Activated naive CD4-positive, alpha-beta T cell treated with anti-CD3 and anti-CD28 coated beads, Interleukin-2, amount 50 U/mL, for 24 hours (primary cell): ENCODE measurements around the gene ZNF576.
"Not testable (repeated sequence)": the region's sequence is repeated elsewhere in the genome, so short reads cannot be mapped to it uniquely, and the experiment has no call there.

Source experiments
- H3K27ac Mint-ChIP-seq: one replicate; pipeline ENCODE4 v1.8.0; 2021; ENCODE audit warnings: mild to moderate bottlenecking, mixed read lengths
- H3K27me3 Mint-ChIP-seq: one replicate; pipeline ENCODE4 v1.8.0; 2021; ENCODE audit warnings: mixed read lengths
- H3K36me3 Mint-ChIP-seq: one replicate; pipeline ENCODE4 v1.8.0; 2021; ENCODE audit warnings: mixed read lengths
- H3K4me1 Mint-ChIP-seq: one replicate; pipeline ENCODE4 v1.8.0; 2021; ENCODE audit warnings: mixed read lengths
- H3K4me3 Mint-ChIP-seq: one replicate; pipeline ENCODE4 v1.8.0; 2021; ENCODE audit warnings: mild to moderate bottlenecking, mixed read lengths
- H3K9me3 Mint-ChIP-seq: one replicate; pipeline ENCODE4 v1.8.0; 2021; ENCODE audit warnings: mixed read lengths

The ZNF576 gene, protein sequence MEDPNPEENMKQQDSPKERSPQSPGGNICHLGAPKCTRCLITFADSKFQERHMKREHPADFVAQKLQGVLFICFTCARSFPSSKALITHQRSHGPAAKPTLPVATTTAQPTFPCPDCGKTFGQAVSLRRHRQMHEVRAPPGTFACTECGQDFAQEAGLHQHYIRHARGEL

DNA sequence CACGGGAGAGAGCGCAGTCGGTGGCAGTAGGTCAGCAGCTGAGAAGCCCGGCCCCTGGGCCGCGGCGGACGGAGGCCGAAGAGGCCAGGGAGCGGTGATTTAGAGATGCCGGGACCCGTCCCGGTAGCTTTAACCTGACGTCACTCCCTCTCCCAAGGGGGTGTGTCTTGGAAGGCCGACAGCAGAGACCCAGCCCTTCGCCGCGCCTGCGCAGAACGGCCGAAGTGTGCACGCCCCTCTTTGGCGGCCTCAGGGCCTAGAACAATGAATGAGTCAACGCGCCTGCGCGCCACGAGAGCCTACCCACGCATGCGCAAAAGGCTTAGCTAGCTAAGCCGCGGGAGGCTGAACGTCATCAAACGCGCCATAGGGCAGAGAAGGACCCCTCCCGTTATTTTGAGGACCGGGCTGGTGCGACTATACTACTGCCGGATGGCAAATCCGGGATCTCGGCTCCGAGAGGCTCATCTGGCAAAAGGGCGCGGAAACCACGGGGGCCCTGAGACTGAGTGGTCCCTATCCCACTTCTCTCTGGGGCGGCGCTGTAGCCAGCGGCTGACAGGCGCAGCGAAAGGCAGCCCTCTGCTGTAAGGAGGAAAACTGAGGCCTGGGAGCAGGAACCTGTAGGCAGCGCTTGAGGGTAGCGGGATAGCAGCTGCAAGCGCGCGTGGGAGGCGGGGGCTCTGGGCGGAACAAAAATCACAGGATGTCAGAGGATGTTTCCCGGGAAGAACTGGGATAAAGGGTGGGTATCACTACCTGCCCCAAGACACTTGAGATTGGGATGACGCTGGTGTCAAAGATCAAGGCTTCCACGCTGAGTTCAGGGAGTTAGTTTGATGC is at the start of gene ZNF576, which contains the start of gene IRGQ:
Gene ZNF576 (plus strand): TSS at position 597 of the 843 bp plus-strand sequence. CDS start 514 bp downstream, outside the sequence.
Gene IRGQ (minus strand): TSS at position 136 of the 843 bp plus-strand sequence. CDS start 796 bp downstream, outside the sequence.
- H3K27me3 Mint-ChIP-seq, result no peaks in the 10 kb centered on the region
- H3K27ac Mint-ChIP-seq, result peak within 1 kb of the TSS; percentile 99
- H3K4me3 Mint-ChIP-seq, result peak within 1 kb of the TSS; percentile 99
- no peaks in the 10 kb centered on the region for H3K9me3 Mint-ChIP-seq
- peaks cover 8% of the 10 kb centered on the region for H3K36me3 Mint-ChIP-seq
- peaks cover 36% of the 10 kb centered on the region for H3K4me1 Mint-ChIP-seq

DNA sequence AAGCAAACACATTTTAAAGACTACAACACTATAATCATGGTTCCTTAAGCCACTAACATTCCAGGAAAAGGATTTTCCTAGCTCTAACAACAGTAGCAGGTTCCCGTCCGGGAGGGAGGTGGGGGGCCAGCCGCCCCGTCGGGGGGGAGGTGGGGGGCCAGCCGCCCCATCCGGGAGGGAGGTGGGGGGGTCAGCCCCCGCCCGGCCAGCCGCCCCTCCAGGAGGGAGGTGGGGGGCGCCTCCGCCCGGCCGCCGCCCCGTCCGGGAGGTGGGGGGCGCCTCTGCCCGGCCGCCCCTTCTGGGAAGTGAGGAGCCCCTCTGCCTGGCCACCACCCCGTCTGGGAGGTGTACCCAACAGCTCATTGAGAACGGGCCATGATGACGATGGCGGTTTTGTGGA is 48.5 kb upstream of the ZNF576 start:
- H3K36me3 Mint-ChIP-seq, H3K4me1 Mint-ChIP-seq, H3K9me3 Mint-ChIP-seq, H3K27me3 Mint-ChIP-seq, H3K4me3 Mint-ChIP-seq, H3K27ac Mint-ChIP-seq: not testable (repeated sequence)

DNA sequence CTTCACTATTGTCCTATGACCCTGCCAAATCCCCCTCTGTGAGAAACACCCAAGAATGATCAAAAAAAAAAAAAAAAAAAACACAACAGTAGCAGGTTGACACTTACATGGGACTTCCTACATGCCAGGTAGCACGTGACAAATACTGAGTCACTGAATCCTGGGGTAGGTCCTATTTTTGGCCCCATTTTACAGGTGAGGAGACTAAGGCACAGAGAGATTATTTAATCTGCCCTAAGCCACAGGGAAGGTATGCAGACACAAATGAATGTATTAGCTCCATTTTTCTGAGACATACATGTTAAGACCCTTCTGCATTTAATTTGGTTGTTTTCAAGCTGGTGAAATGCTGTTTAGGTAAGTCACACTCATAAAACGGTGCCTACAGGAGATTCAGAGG is 47.7 kb upstream of the ZNF576 start:
- Mint-ChIP-seq H3K9me3 (no peaks in the 10 kb centered on the region), H3K4me1 (no peaks in the 10 kb centered on the region), H3K27ac (no peak overlapping the region), H3K36me3 (peaks cover 10% of the 10 kb centered on the region), H3K27me3 (no peaks in the 10 kb centered on the region), H3K4me3 (no peak overlapping the region)

DNA sequence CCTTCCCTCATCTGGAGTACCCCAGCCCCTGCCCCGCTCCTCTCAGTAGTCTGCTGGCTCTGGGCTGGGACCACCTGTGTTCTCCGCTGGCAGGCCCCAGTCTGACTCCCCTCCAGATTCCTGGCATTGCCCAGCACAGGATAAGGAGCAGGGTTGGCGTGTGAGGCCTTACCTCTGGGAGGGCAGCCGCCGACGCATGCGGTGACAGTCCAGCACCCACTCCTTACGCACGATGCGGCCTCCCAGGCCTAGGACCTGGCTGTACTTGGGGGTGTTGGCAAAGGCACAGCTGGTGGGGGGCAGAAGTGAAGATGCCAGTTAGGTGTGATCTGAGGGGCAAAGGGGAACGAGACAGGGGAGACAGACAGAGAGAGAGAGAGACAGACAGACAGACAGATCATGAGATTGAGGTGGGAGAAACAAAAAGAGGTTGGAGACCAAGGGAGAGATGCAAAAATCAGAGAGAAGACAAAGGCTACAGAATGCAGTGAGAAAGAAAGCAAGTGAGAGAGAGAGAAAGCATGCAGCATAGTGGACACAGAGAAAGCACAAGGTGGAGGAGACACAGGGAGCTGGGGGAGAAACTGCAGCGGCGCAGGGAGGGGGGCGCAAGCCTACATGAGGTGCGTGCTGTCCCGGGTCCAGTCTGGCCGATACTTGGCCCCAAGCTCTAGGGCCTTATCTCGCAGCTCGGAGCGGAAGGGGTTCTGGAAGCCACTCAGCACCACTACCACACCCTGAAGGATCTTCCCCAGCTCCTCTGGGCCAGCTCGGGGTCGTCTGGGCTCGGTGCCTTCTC is 44.8 kb upstream of the ZNF576 start:
- H3K27ac Mint-ChIP-seq, result peak overlapping the region; percentile 19
- peaks cover 11% of the 10 kb centered on the region for H3K36me3 Mint-ChIP-seq
- H3K9me3 Mint-ChIP-seq, result no peaks in the 10 kb centered on the region
- no peaks in the 10 kb centered on the region for H3K27me3 Mint-ChIP-seq
- peaks cover 11% of the 10 kb centered on the region for H3K4me1 Mint-ChIP-seq
- H3K4me3 Mint-ChIP-seq, result no peak overlapping the region

DNA sequence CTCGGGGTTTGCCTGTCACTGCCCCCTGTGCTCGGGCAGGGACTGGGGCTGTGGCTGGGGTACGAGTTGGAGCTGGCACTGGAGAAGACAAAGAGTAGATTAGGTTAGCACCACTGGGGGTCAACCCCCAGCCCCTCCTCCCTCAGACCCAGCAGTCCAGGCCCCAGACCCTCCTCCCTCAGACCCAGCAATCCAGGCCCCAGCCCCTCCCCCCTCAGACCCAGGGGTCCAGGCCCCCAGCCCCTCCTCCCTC is 44.3 kb upstream of the ZNF576 start:
- no peaks in the 10 kb centered on the region for H3K27me3 Mint-ChIP-seq
- no peak overlapping the region for H3K4me3 Mint-ChIP-seq
- no peak overlapping the region for H3K27ac Mint-ChIP-seq
- H3K9me3 Mint-ChIP-seq, result no peaks in the 10 kb centered on the region
- peaks cover 11% of the 10 kb centered on the region for H3K4me1 Mint-ChIP-seq
- peaks cover 11% of the 10 kb centered on the region for H3K36me3 Mint-ChIP-seq

DNA sequence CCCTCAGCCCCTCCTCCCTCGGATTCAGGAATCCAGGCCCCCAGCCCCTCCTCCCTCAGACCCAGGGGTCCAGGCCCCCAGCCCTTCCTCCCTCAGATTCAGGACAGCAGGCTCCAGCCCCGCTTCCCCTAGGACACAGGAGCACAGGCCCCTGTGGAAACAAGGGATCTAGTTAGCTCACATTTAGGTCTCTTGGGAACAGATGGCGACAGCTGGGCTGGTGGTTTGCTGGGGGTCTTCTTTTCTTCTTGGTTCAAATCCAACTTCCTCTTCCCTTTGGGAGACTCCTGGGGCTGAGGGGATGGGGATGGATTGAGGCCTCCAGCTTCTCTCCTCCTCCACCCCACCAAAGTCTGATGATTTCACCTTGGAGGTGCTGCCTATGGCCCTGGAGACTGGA is 43.8 kb upstream of the ZNF576 start:
- Mint-ChIP-seq H3K4me3 (no peak overlapping the region), H3K36me3 (peaks cover 13% of the 10 kb centered on the region), H3K4me1 (peaks cover 14% of the 10 kb centered on the region), H3K27ac (no peak overlapping the region), H3K9me3 (no peaks in the 10 kb centered on the region), H3K27me3 (no peaks in the 10 kb centered on the region)

DNA sequence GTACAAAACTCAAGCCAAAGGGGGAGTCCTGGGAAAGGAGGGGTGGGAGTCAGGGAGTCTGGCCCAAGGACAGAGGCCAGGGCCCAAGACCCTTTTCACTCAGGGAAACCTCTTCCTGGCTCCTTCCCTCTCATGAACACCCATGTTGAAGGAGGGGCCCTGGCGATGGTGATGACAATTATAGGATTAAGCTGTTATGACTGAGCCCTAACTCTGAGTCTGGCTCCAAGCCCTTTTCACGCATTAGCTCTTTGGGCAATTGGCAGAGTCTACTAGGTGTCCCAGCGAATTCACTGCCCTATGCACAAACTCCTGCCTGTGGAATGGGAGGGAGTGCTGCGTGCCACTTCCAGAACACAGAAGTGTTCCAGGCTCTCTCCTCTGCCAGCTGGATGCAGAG is 42.7 kb upstream of the ZNF576 start:
- peaks cover 13% of the 10 kb centered on the region for H3K36me3 Mint-ChIP-seq
- H3K9me3 Mint-ChIP-seq, result no peaks in the 10 kb centered on the region
- H3K4me1 Mint-ChIP-seq, result peaks cover 14% of the 10 kb centered on the region
- no peak overlapping the region for H3K27ac Mint-ChIP-seq
- no peaks in the 10 kb centered on the region for H3K27me3 Mint-ChIP-seq
- no peak overlapping the region for H3K4me3 Mint-ChIP-seq

DNA sequence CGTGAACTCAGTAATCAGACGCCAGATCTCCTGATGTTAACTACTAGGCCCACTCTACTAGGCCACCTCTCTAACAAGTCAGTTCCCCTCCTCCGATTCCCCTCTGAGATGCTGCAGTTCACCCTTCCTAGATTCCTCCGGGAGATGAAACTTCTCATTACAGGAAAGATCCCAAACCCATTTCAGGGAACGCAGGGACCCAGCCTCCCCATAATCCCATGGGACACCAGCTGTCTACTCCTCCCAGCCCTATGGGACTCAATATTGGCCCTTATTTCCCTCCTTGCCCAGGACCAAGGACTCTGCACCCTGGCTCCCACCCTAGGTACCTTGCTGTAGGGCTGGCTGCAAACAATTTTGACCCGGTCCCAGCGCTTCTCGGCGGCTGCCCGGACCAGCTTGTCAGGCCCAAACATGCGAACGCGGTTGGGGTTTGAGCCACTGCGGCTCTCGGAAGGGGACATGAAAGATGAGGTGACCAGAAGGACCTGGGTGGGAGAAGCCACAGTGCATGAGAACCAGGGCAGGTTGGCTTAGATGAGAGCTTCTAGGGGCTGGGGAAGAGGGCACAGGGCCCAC is 42.0 kb upstream of the ZNF576 start:
- Mint-ChIP-seq H3K9me3 (no peaks in the 10 kb centered on the region), H3K36me3 (peaks cover 13% of the 10 kb centered on the region), H3K27me3 (no peaks in the 10 kb centered on the region), H3K4me1 (peaks cover 16% of the 10 kb centered on the region), H3K27ac (no peak overlapping the region), H3K4me3 (no peak overlapping the region)

DNA sequence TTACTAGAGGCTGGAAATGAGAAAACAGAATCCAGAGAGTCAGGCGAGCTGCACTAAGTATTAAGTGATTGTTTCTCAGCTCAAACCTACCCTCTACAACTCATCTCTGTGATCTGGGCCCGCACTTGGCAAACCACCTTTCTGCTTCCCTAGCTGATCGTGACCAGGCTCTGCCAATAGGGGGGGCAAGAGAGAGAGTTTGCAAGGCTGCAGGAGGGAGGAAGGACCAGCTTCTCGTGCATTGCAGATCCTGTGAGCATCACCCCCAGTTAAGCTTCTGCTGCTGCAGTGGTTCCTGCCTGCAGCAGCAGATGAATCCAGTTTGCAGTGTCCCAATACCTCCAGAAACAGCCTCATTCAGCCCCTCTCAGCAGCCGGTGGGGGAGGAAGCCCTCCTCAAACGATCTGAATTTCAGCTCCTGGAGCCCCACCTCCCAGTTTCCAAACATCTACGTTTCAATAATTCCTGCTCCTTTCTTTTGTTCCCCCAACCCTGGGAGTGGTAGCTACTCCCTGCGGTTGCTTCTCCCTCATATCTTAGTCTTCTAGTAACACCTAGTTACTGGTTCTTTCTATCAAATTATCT is 41.1 kb upstream of the ZNF576 start:
- Mint-ChIP-seq H3K4me1 (peaks cover 21% of the 10 kb centered on the region), H3K4me3 (no peak overlapping the region), H3K27ac (peak overlapping the region; percentile 70), H3K27me3 (no peaks in the 10 kb centered on the region), H3K36me3 (peaks cover 15% of the 10 kb centered on the region), H3K9me3 (no peaks in the 10 kb centered on the region)

DNA sequence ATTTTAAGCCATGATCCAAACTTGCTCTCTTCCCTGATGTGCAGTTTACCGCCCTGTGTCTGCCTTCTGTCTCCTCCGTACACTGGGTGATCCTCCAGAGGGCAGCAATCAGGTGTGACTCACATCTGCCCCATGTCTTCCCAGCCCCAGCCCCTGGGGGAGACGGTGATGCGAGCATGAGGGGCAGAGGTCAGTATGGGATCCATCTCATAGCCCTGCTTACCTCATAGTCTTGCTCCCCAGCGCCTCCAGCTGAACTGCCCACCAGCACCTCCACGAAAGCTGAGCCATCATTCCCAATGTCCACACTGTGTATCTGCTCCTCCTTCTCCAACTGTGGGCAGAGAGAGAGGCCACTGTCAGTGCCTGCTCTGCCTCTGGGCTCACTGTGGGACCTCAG is 35.7 kb upstream of the ZNF576 start:
- Mint-ChIP-seq H3K27me3 (no peaks in the 10 kb centered on the region), H3K4me1 (peaks cover 60% of the 10 kb centered on the region)

DNA sequence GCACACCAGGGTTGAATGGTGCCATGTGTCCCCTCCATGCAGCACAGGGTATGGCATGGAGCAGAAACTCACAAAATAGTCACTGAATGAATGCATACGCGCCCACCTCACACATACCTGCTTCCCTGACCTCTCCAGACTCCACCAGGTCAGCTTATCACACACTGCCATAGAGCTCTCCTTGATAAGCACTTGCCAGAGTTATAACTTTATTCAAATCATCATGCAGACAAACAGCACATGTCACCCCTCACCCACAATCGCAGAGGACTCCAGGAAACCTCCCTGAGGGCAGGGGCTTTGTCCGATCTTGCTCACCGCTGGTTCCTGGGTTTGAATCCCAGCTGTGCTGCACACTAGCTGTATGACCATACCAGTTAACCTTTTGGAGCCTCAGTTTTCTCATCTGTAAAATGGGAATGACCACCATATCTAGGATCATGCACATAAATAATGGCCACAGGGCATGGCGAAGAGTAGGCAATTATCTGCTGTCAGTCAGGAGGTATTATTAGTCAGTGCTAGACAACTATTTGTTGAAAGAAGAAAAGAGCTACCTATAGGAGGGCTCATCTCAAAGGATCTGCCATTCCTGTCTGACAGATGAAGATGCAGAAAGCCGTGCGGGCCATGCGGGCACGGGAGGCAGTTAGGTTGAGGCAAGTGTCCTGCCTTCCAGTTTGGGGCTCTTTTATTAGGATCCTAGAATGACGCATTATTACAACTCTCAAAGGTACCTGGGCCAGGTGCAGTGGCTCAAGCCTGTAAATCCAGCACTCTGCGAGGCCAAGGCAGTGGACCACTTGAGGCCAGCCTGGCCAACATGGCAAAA is 35.0 kb upstream of the ZNF576 start:
- H3K9me3 Mint-ChIP-seq, result no peaks in the 10 kb centered on the region
- peak overlapping the region; percentile 83 for H3K27ac Mint-ChIP-seq
- peaks cover 7% of the 10 kb centered on the region for H3K36me3 Mint-ChIP-seq
- peaks cover 59% of the 10 kb centered on the region for H3K4me1 Mint-ChIP-seq
- H3K27me3 Mint-ChIP-seq, result no peaks in the 10 kb centered on the region
- H3K4me3 Mint-ChIP-seq, result peak overlapping the region; percentile 36

More for the DNA sequence above, 35.7 kb upstream of the ZNF576 start:
- Mint-ChIP-seq H3K27ac (peak overlapping the region; percentile 83), H3K9me3 (no peaks in the 10 kb centered on the region), H3K36me3 (peaks cover 7% of the 10 kb centered on the region), H3K4me3 (peak overlapping the region; percentile 36)

DNA sequence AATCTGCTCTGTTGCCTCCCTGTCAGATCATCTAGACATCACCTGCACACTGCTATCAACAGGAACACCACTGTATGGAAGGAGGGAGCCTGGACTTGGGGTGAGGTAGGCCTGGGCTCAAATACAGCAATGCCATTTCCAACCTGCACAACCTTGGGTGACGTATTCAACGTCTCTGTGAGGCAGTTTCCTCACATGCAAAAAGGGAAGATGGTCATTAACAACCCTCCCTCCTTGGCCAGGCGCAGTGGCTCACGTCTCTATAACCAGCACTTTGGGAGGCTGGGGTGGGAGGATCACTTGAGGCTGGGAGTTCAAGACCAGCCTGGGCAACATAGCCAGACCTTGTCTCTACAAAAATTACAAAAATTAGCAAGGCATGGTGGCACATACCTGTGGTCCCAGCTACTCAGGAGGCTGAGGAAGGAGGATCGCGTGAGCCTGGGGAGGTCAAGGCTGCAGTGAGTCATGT is 34.1 kb upstream of the ZNF576 start:
- peaks cover 7% of the 10 kb centered on the region for H3K36me3 Mint-ChIP-seq
- no peaks in the 10 kb centered on the region for H3K27me3 Mint-ChIP-seq
- no peaks in the 10 kb centered on the region for H3K9me3 Mint-ChIP-seq
- H3K27ac Mint-ChIP-seq, result peak overlapping the region; percentile 83
- peaks cover 63% of the 10 kb centered on the region for H3K4me1 Mint-ChIP-seq
- peak overlapping the region; percentile 51 for H3K4me3 Mint-ChIP-seq

DNA sequence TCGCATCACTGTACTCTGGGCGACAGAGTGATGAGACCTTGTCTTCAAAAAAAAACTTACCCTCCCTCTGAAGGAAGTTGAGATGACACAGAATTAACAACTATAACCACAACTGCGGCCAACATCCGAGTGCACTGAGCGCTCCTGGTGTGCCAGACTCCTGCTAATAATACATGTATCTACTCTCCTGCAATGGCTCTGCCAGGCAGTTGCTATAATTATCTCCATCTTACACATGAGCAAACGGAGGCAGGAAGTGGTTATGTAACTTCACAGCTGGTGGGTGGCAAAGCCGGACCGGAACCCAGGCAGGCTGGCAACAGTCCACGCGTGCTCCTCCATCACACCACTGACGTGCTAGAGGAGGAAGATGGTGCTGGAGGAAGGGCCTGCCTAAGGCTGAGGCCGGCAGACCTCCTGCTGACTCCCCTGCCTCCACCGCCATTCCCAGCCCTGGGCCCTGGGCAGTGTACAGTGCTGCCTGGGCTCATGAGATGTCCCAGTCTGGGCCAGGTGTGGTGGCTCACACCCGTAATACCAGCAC is 33.6 kb upstream of the ZNF576 start:
- peaks cover 6% of the 10 kb centered on the region for H3K36me3 Mint-ChIP-seq
- H3K27me3 Mint-ChIP-seq, result no peaks in the 10 kb centered on the region
- H3K9me3 Mint-ChIP-seq, result no peaks in the 10 kb centered on the region
- H3K4me3 Mint-ChIP-seq, result peak overlapping the region; percentile 51
- peak overlapping the region; percentile 83 for H3K27ac Mint-ChIP-seq
- H3K4me1 Mint-ChIP-seq, result peaks cover 61% of the 10 kb centered on the region

DNA sequence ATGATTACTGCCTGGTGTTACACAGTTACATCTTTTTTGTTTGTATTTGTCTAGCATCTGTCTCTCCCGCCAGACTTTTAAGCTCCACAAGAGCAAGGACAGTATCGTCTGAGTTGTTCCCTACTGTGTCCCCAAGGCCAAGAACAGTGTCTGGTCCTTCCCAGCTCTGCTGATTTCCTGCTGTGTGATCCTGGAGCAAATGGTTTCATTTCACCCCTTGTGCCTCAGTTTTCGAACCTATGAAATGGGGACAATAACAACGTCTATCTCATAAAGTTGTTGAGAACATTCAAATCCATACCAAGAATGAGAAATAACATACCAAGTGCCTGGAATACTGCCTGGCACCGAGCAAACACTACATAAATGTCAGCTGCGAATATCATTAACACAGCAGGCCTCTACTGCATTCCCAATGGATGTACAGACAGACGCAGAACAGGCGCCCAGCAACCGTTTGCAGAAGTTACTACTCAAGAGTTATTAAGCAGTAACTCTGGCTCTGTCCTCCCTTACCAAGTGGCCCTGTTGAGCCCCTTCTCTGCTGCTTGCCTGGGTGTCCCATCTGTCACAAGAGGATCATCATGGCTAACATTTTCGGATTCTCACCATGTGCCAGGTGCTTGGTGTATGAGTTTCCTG is 32.5 kb upstream of the ZNF576 start:
- H3K36me3 Mint-ChIP-seq, result peaks cover 6% of the 10 kb centered on the region
- peak overlapping the region; percentile 83 for H3K27ac Mint-ChIP-seq
- no peaks in the 10 kb centered on the region for H3K9me3 Mint-ChIP-seq
- H3K4me1 Mint-ChIP-seq, result peaks cover 61% of the 10 kb centered on the region
- no peaks in the 10 kb centered on the region for H3K27me3 Mint-ChIP-seq
- H3K4me3 Mint-ChIP-seq, result peak overlapping the region; percentile 56
